GM21515 (cell line): ENCODE data around the gene SAMD1.

Experiments
- ATAC-seq: cut with Tn5 transposase; IDR thresholded peaks from one replicate; pipeline ENCODE4 v1.9.1; 2021; ENCODE audit not compliant: unreplicated experiment

The SAMD1 gene

GRCh38 chr19:14090509-14091080 lies at the start of gene SAMD1:
Gene SAMD1 (minus strand): TSS chr19:14090751.
- ATAC-seq = peak; percentile 35

- ATAC-seq = no peak
Observed at GRCh38 chr19:14139944-14140343, 49.4 kb upstream of the SAMD1 start.

- no peak for ATAC-seq
Observed at GRCh38 chr19:14138576-14139265, 48.2 kb upstream of the SAMD1 start.

- peak; percentile 80 for ATAC-seq
Observed at GRCh38 chr19:14136509-14137281, 46.1 kb upstream of the SAMD1 start, which contains the start of gene ASF1B. Gene ASF1B (minus strand): TSS chr19:14136589. CDS start chr19:14136456, 133 bp downstream.

- ATAC-seq = no peak
Observed at GRCh38 chr19:14135985-14136508, 45.5 kb upstream of the SAMD1 start.

- no peak for ATAC-seq
Observed at GRCh38 chr19:14135355-14135754, 44.8 kb upstream of the SAMD1 start.

- no peak for ATAC-seq
Observed at GRCh38 chr19:14127929-14128509, 37.5 kb upstream of the SAMD1 start.

GRCh38 chr19:14127176-14127575 lies 36.6 kb upstream of the SAMD1 start:
- no peak for ATAC-seq

- ATAC-seq = no peak
Observed at GRCh38 chr19:14122924-14123323, 32.4 kb upstream of the SAMD1 start.

GRCh38 chr19:14120497-14120780 lies 29.9 kb upstream of the SAMD1 start:
- no peak for ATAC-seq

- no peak for ATAC-seq
Observed at GRCh38 chr19:14119644-14120496, 29.3 kb upstream of the SAMD1 start.

GRCh38 chr19:14119146-14119545 lies 28.6 kb upstream of the SAMD1 start:
- no peak for ATAC-seq

- ATAC-seq = no peak
Observed at GRCh38 chr19:14118165-14119051, 27.9 kb upstream of the SAMD1 start.

GRCh38 chr19:14117668-14118164 lies 27.2 kb upstream of the SAMD1 start, which contains the start of gene PRKACA:
Gene PRKACA (minus strand): TSS chr19:14117762. CDS start chr19:14117547, 215 bp downstream.
- peak; percentile 89 for ATAC-seq

- ATAC-seq = no peak
Observed at GRCh38 chr19:14116918-14117578, 26.5 kb upstream of the SAMD1 start.

GRCh38 chr19:14116525-14116917 lies 26.0 kb upstream of the SAMD1 start:
- ATAC-seq = no peak

- ATAC-seq = no peak
Observed at GRCh38 chr19:14115756-14116155, 25.2 kb upstream of the SAMD1 start.

GRCh38 chr19:14114854-14115253 lies 24.3 kb upstream of the SAMD1 start:
- no peak for ATAC-seq

- no peak for ATAC-seq
Observed at GRCh38 chr19:14114439-14114838, 23.9 kb upstream of the SAMD1 start.
